HCT116 (cell line): Measurements from ENCODE around the gene HPCAL1. TPM values are rescaled to one million over a fixed set of nuclear protein-coding genes. Genes with fewer than 3 reads are reported as not detected.

Experiments used
- ATAC-seq: fragments of 200-7000 bp; cut with Tn5 transposase; 2 replicates; pipeline ENCODE4 v1.9.1; 2020; ENCODE audit warnings: mild to moderate bottlenecking, moderate library complexity
- BruUV-seq: library from RNA; stranded (reverse); fragments of 400-500 nt; replicated peaks from 2 replicates; lab custom pipeline; 2021; lab: Mats Ljungman, UMichigan
- CTCF ChIA-PET: fragments of 300-600 bp; sonication (Branson Sonifier 250); formaldehyde crosslinking; loops from one replicate; lab custom pipeline; 2021; ENCODE audit warnings: antibody characterized with exemption; lab: Charles Lee
- POLR2A ChIA-PET: fragments of 300-600, 350-600 bp; sonication (Branson Sonifier 250); formaldehyde crosslinking; loops from one replicate; lab custom pipeline; 2021; ENCODE audit warnings: antibody characterized with exemption; lab: Charles Lee
- RAD21 ChIA-PET, 2 experiments: fragments of 300-600 bp; sonication (Branson Sonifier 250); formaldehyde crosslinking; loops; one replicate each; lab custom pipeline; 2023; ENCODE audit warnings: low total read pairs in 2 of 2; ENCODE audit not compliant: uncharacterized antibody in 2 of 2, unreplicated experiment in 2 of 2, low non-redundant PET in 1 of 2; lab: Charles Lee
- DNase-seq: peaks from one replicate; pipeline ENCODE4 v3.0.0-alpha.2; 2010; ENCODE audit warnings: low read depth, low spot score
- H2AFZ ChIP-seq: fragments of 200-600 bp; shearing (Covaris generic), sonication (generic); 2 replicates; pipeline ENCODE4 v1.6.1; 2017; ENCODE audit warnings: low read depth, mixed run types, mixed read lengths, antibody characterized with exemption, low read length; ENCODE audit not compliant: poor library complexity, severe bottlenecking
- H3K27ac ChIP-seq: 2 replicates; pipeline ENCODE4 v1.5.1; 2012; ENCODE audit warnings: low read depth, low read length
- H3K27me3 ChIP-seq: fragments of 200-600 bp; sonication (generic); 2 replicates; pipeline ENCODE4 v1.6.1; 2016; ENCODE audit warnings: mixed run types, low read length, mixed read lengths; ENCODE audit not compliant: insufficient read depth
- H3K36me3 ChIP-seq, 2 experiments: fragments of 200-500 bp in 1 of 2; fragments of 200-600 bp in 1 of 2; sonication (Bioruptor generic) in 1 of 2; sonication (generic) in 1 of 2; 2 replicates each; pipeline versions ENCODE4 v1.5.1 to v1.6.1; 2014 to 2016; ENCODE audit warnings: low read length in 2 of 2, inconsistent platforms in 1 of 2, mixed read lengths in 1 of 2, mixed run types in 1 of 2; ENCODE audit not compliant: insufficient read depth in 2 of 2, control insufficient read depth in 1 of 2
- H3K4me1 ChIP-seq, 2 experiments: fragments of 200-600 bp in 1 of 2; sonication (generic) in 1 of 2; 2 replicates each; pipeline versions ENCODE4 v1.5.1 to v1.6.1; 2012 to 2017; ENCODE audit warnings: low read length in 2 of 2, inconsistent platforms in 1 of 2, mild to moderate bottlenecking in 1 of 2, mixed read lengths in 1 of 2, mixed run types in 1 of 2, moderate library complexity in 1 of 2; ENCODE audit not compliant: insufficient read depth in 2 of 2, control insufficient read depth in 1 of 2
- H3K4me2 ChIP-seq: fragments of 200-600 bp; sonication (generic); 2 replicates; pipeline ENCODE4 v1.6.1; 2017; ENCODE audit warnings: mixed run types, low read length, mixed read lengths
- H3K4me3 ChIP-seq, 2 experiments: fragments of 200-600 bp in 1 of 2; sonication (generic) in 1 of 2; replicated peaks in 1 of 2; 2 replicates each; pipeline ENCODE4 v1.5.1; 2011 to 2016; ENCODE audit warnings: low read length in 2 of 2, control low read depth in 1 of 2, low read depth in 1 of 2, mild to moderate bottlenecking in 1 of 2, mixed read lengths in 1 of 2, mixed run types in 1 of 2
- H3K79me2 ChIP-seq: fragments of 200-600 bp; sonication (generic); 2 replicates; pipeline ENCODE4 v1.6.1; 2017; ENCODE audit warnings: mild to moderate bottlenecking, mixed run types, low read length, moderate library complexity, mixed read lengths; ENCODE audit not compliant: insufficient read depth
- H3K9ac ChIP-seq: fragments of 200-600 bp; sonication (generic); 2 replicates; pipeline ENCODE4 v1.6.1; 2016; ENCODE audit warnings: low read length, mixed read lengths
- H3K9me2 ChIP-seq: fragments of 200-600 bp; sonication (generic), shearing (Covaris generic); 2 replicates; pipeline ENCODE4 v1.6.1; 2017; ENCODE audit warnings: mixed run types, mild to moderate bottlenecking, moderate library complexity; ENCODE audit not compliant: insufficient read depth
- H3K9me3 ChIP-seq, 2 experiments: fragments of 200-500 bp in 1 of 2; fragments of 200-600 bp in 1 of 2; sonication (Bioruptor generic) in 1 of 2; sonication (generic) in 1 of 2; 2 replicates each; pipeline ENCODE4 v1.6.1; 2014 to 2017; ENCODE audit warnings: low read length in 2 of 2, mixed read lengths in 2 of 2, inconsistent platforms in 1 of 2, low read depth in 1 of 2, mild to moderate bottlenecking in 1 of 2, mixed run types in 1 of 2, moderate library complexity in 1 of 2; ENCODE audit not compliant: control insufficient read depth in 1 of 2, insufficient read depth in 1 of 2
- H4K20me1 ChIP-seq: fragments of 200-600 bp; sonication (generic), shearing (Covaris generic); 2 replicates; pipeline ENCODE4 v1.6.1; 2017; ENCODE audit warnings: mixed run types, mild to moderate bottlenecking, moderate library complexity; ENCODE audit not compliant: insufficient read depth
- CBX3 ChIP-seq: IDR thresholded peaks from 2 replicates; pipeline ENCODE4 v1.6.1; 2012; ENCODE audit warnings: low read depth
- CEBPB ChIP-seq: IDR thresholded peaks from 2 replicates; pipeline ENCODE4 v1.6.1; 2012; ENCODE audit warnings: low read depth
- EGR1 ChIP-seq: IDR thresholded peaks from 2 replicates; pipeline ENCODE4 v1.6.1; 2012; ENCODE audit warnings: low read depth
- EZH2 ChIP-seq: fragments of 200-600 bp; sonication (generic); IDR thresholded peaks from 2 replicates; pipeline ENCODE4 v1.6.1; 2017; ENCODE audit warnings: antibody characterized with exemption, mixed run types
- EZH2phosphoT487 ChIP-seq: fragments of 200-600 bp; IDR thresholded peaks from 2 replicates; pipeline ENCODE4 v1.6.1; 2018; ENCODE audit warnings: antibody characterized with exemption, borderline replicate concordance
- JUND ChIP-seq: IDR thresholded peaks from 2 replicates; pipeline ENCODE4 v1.6.1; 2012
- POLR2A ChIP-seq: IDR thresholded peaks from 2 replicates; pipeline ENCODE4 v1.7.0; 2011; ENCODE audit warnings: borderline replicate concordance; ENCODE audit not compliant: insufficient read depth, insufficient read length; ENCODE audit errors: extremely low read depth
- RAD21 ChIP-seq: IDR thresholded peaks from 2 replicates; pipeline ENCODE4 v1.6.1; 2012; ENCODE audit warnings: low read depth, mild to moderate bottlenecking
- SIN3A ChIP-seq: IDR thresholded peaks from 2 replicates; pipeline ENCODE4 v1.6.1; 2012; ENCODE audit warnings: low read depth
- SP1 ChIP-seq: IDR thresholded peaks from 2 replicates; pipeline ENCODE4 v1.6.1; 2012; ENCODE audit warnings: low read depth
- SRF ChIP-seq: IDR thresholded peaks from 2 replicates; pipeline ENCODE4 v1.6.1; 2012; ENCODE audit warnings: low read depth
- TCF7L2 ChIP-seq: IDR thresholded peaks from 2 replicates; pipeline ENCODE4 v1.7.0; 2011; ENCODE audit warnings: borderline replicate concordance, inconsistent platforms; ENCODE audit not compliant: insufficient read depth, insufficient read length; ENCODE audit errors: extremely low read depth
- YY1 ChIP-seq: IDR thresholded peaks from 2 replicates; pipeline ENCODE4 v1.6.1; 2011; ENCODE audit warnings: low read length, low read depth, moderate library complexity, mild to moderate bottlenecking; ENCODE audit not compliant: insufficient replicate concordance; ENCODE audit errors: extremely low read depth
- ZFX ChIP-seq: fragments of 450-650 bp; IDR thresholded peaks from 2 replicates; pipeline ENCODE4 v1.6.1; 2017
- ZNF274 ChIP-seq: fragments of 200-500 bp; sonication (Bioruptor generic); IDR thresholded peaks from 2 replicates; pipeline ENCODE4 v1.6.1; 2014; ENCODE audit warnings: mild to moderate bottlenecking, low read depth, low read length, inconsistent platforms
- intact Hi-C: fragments of 100-400 bp; cut with micrococcal nuclease; formaldehyde crosslinking; loops from 2 replicates; pipeline ENCODE4 v1.10.0; 2022
- total RNA-seq: library from RNA; stranded (reverse); gene quantifications from one replicate; pipeline ENCODE4 v1.2.1, GENCODE V29; 2021; ENCODE audit not compliant: unreplicated experiment
- TF ChIP-seq, protein P1 (sequence below): IDR thresholded peaks from 2 replicates; pipeline ENCODE4 v1.6.1; 2012
- TF ChIP-seq, protein P2 (sequence below): IDR thresholded peaks from 2 replicates; pipeline ENCODE4 v1.6.1; 2012
- TF ChIP-seq, protein P3 (sequence below), 3 experiments: fragments of 200-600 bp in 1 of 3; sonication (generic) in 1 of 3; IDR thresholded peaks in 2 of 3; conservative IDR thresholded peaks in 1 of 3; 2 replicates each; pipeline ENCODE4 v1.5.1; 2012 to 2017; ENCODE audit warnings: low read depth in 2 of 3, low read length in 2 of 3, antibody characterized with exemption in 1 of 3, borderline replicate concordance in 1 of 3, control low read depth in 1 of 3, mild to moderate bottlenecking in 1 of 3, mixed read lengths in 1 of 3, mixed run types in 1 of 3, moderate library complexity in 1 of 3; ENCODE audit not compliant: insufficient read depth in 1 of 3
- TF ChIP-seq, protein P4 (sequence below): IDR thresholded peaks from 2 replicates; pipeline ENCODE4 v1.6.1; 2011; ENCODE audit warnings: mild to moderate bottlenecking, low read length, moderate library complexity; ENCODE audit not compliant: insufficient replicate concordance; ENCODE audit errors: extremely low read depth

HPCAL1 gene
- total RNA-seq, 1 experiment from 2014 or later, result 111 TPM

DNA sequence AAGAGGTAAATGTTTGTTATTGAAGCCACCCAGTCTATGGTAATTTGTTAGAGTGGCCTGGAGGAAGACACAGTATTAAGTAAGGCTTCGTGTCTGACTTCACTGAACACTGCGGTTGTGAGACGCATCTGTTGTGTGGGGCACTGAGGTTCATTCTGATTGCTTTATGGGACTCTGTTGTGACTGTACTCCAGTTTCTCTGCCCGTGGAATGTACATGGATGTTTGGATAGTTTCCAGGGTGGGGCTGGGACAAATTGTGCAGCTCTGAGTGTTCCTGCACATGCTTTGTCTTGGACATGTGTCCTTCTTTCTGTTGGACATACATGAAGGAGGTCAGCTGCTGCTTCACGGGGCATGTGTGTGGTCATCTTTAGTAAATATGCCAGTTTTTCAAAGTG, 86.9 kb downstream of the HPCAL1 start:
- CTCF ChIA-PET, result no interaction called here
- no peaks in the 10 kb centered on the region for H3K27me3 ChIP-seq
- POLR2A ChIA-PET, result no interaction called here
- no peak overlapping the region for H3K4me2 ChIP-seq
- intact Hi-C loops, result no loop called here
- DNase-seq, result no peak
- RAD21 ChIA-PET, result no interaction called here
- no TSS peak for BruUV-seq
- TF ChIP-seq SRF (no peak), CBX3 (no peak), SP1 (no peak), EZH2phosphoT487 (no peak), ZFX (no peak), YY1 (no peak), CEBPB (no peak), EZH2 (no peak), ZNF274 (no peak), JUND (no peak), TCF7L2 (no peak), EGR1 (no peak), SIN3A (no peak), RAD21 (no peak), POLR2A (no peak)
- TF ChIP-seq, protein P1, sequence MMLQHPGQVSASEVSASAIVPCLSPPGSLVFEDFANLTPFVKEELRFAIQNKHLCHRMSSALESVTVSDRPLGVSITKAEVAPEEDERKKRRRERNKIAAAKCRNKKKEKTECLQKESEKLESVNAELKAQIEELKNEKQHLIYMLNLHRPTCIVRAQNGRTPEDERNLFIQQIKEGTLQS, result no peak
- TF ChIP-seq, protein P2, sequence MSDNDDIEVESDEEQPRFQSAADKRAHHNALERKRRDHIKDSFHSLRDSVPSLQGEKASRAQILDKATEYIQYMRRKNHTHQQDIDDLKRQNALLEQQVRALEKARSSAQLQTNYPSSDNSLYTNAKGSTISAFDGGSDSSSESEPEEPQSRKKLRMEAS, result no peak
- TF ChIP-seq, protein P3, sequence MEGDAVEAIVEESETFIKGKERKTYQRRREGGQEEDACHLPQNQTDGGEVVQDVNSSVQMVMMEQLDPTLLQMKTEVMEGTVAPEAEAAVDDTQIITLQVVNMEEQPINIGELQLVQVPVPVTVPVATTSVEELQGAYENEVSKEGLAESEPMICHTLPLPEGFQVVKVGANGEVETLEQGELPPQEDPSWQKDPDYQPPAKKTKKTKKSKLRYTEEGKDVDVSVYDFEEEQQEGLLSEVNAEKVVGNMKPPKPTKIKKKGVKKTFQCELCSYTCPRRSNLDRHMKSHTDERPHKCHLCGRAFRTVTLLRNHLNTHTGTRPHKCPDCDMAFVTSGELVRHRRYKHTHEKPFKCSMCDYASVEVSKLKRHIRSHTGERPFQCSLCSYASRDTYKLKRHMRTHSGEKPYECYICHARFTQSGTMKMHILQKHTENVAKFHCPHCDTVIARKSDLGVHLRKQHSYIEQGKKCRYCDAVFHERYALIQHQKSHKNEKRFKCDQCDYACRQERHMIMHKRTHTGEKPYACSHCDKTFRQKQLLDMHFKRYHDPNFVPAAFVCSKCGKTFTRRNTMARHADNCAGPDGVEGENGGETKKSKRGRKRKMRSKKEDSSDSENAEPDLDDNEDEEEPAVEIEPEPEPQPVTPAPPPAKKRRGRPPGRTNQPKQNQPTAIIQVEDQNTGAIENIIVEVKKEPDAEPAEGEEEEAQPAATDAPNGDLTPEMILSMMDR (IDR thresholded peaks at IDR 0.05 in 2 of 3, conservative IDR thresholded peaks at IDR 0.05 in 1 of 3; ENCODE audit: borderline replicate concordance in 1 of 3, insufficient read depth in 1 of 3, low read depth in 2 of 3, low read length in 2 of 3), result no peak
- TF ChIP-seq, protein P4, sequence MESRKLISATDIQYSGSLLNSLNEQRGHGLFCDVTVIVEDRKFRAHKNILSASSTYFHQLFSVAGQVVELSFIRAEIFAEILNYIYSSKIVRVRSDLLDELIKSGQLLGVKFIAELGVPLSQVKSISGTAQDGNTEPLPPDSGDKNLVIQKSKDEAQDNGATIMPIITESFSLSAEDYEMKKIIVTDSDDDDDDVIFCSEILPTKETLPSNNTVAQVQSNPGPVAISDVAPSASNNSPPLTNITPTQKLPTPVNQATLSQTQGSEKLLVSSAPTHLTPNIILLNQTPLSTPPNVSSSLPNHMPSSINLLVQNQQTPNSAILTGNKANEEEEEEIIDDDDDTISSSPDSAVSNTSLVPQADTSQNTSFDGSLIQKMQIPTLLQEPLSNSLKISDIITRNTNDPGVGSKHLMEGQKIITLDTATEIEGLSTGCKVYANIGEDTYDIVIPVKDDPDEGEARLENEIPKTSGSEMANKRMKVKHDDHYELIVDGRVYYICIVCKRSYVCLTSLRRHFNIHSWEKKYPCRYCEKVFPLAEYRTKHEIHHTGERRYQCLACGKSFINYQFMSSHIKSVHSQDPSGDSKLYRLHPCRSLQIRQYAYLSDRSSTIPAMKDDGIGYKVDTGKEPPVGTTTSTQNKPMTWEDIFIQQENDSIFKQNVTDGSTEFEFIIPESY, result no peak
- H3K9ac ChIP-seq, result no peak overlapping the region
- peaks cover 8 to 45% of the 10 kb centered on the region in 2 experiments for H3K4me1 ChIP-seq
- no peak overlapping the region for H2AFZ ChIP-seq
- no peaks in the 10 kb centered on the region for H3K9me3 ChIP-seq
- H4K20me1 ChIP-seq, result 0 out of 2 replicates have a peak, but pooled peaks cover 3% of the 10 kb centered on the region
- no peak overlapping the region for H3K4me3 ChIP-seq
- no peaks in the 10 kb centered on the region for H3K36me3 ChIP-seq
- no peak for ATAC-seq
- H3K9me2 ChIP-seq, result no peaks in the 10 kb centered on the region
- peaks cover 90% of the 10 kb centered on the region for H3K79me2 ChIP-seq
- no peak overlapping the region for H3K27ac ChIP-seq
